ENCODE data around the gene SLC39A3. TPM values are rescaled to one million over a fixed set of nuclear protein-coding genes. Genes with fewer than 3 reads are reported as not detected.

The SLC39A3 gene
- total and polyA plus RNA-seq, 2 experiments from 2014 or later: 33.5 to 47.4 TPM

- TF ChIP-seq, protein P1, sequence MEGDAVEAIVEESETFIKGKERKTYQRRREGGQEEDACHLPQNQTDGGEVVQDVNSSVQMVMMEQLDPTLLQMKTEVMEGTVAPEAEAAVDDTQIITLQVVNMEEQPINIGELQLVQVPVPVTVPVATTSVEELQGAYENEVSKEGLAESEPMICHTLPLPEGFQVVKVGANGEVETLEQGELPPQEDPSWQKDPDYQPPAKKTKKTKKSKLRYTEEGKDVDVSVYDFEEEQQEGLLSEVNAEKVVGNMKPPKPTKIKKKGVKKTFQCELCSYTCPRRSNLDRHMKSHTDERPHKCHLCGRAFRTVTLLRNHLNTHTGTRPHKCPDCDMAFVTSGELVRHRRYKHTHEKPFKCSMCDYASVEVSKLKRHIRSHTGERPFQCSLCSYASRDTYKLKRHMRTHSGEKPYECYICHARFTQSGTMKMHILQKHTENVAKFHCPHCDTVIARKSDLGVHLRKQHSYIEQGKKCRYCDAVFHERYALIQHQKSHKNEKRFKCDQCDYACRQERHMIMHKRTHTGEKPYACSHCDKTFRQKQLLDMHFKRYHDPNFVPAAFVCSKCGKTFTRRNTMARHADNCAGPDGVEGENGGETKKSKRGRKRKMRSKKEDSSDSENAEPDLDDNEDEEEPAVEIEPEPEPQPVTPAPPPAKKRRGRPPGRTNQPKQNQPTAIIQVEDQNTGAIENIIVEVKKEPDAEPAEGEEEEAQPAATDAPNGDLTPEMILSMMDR (conservative IDR thresholded peaks at IDR 0.05; ENCODE audit: low read depth in 2 of 2): no peak
Observed at GRCh38 chr19:2703691-2704216, 36.1 kb downstream of the SLC39A3 start (continued).

DNA sequence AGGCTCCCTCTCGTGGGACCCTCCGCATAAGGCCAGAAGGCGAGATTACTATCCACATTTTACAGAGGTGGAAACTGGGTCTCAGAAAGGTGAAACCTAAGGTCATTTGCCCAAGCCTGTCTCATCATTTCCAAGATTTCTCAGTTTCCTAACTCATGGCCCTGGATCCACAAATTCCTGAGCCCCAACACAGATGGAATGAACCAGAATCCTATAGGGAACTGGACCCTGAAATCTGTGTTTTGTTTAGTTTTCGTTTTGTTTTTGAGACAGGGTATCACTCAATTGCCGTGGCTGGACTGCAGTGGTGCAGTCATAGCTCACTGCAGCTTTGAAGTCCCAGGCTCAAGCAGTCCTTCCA, 36.8 kb downstream of the SLC39A3 start:
- peak overlapping the region; percentile 62; the same call in 1 of the 2 replicates for H3K27ac Mint-ChIP-seq
- no peak for DNase-seq (ENCODE audit: low spot score)
- Histone ChIP-seq H3K9me2 (ENCODE audit: insufficient read depth) (peaks cover 6% of the 10 kb centered on the region; the same call in 1 of the 2 replicates), H2AFZ (peak overlapping the region; percentile 89; the same call in 1 of the 2 replicates), H3K27me3 (ENCODE audit: insufficient read depth) (peaks cover 27% of the 10 kb centered on the region), H3K4me2 (no peak overlapping the region), H3K27ac (ENCODE audit: low read depth) (no peak overlapping the region), H3K36me3 (ENCODE audit: insufficient read depth) (no peaks in the 10 kb centered on the region), H3K4me1 (ENCODE audit: insufficient read depth) (peaks cover 11% of the 10 kb centered on the region), H3K4me3 (peak overlapping the region; percentile 30; the same call in 1 of the 2 replicates), H3F3A (replicated peaks; ENCODE audit: low read depth) (no peaks in the 10 kb centered on the region), H4K20me1 (replicated peaks; ENCODE audit: insufficient read depth) (no peaks in the 10 kb centered on the region; the same call in 1 of the 2 replicates), H3K79me2 (replicated peaks; ENCODE audit: insufficient read depth) (no peaks in the 10 kb centered on the region)
- peaks cover 26% of the 10 kb centered on the region for H3K27me3 Mint-ChIP-seq (ENCODE audit: insufficient read depth, low read depth, poor library complexity)
- H3K9me3 Mint-ChIP-seq: no peaks in the 10 kb centered on the region
- H3K4me3 Mint-ChIP-seq: peak overlapping the region; percentile 59
- no peaks in the 10 kb centered on the region for H3K36me3 Mint-ChIP-seq (ENCODE audit: low read depth)
- H3K4me1 Mint-ChIP-seq: peaks cover 9% of the 10 kb centered on the region
- ATAC-seq: no peak
- TF ChIP-seq ZNF114 (CRISPR knock-in tag; IDR thresholded peaks at IDR 0.05) (no peak), STAT1 (IDR thresholded peaks at IDR 0.05; ENCODE audit: unreplicated experiment) (no peak), POLR2AphosphoS5 (IDR thresholded peaks at IDR 0.05; ENCODE audit: low read depth) (no peak), ZNF462 (CRISPR knock-in tag; IDR thresholded peaks at IDR 0.05) (no peak), JUNB (IDR thresholded peaks at IDR 0.05; ENCODE audit: unreplicated experiment) (no peak), NANOG (IDR thresholded peaks at IDR 0.05; ENCODE audit: borderline replicate concordance) (no peak), EZH2phosphoT487 (IDR thresholded peaks at IDR 0.05; ENCODE audit: unreplicated experiment) (no peak)
- TF ChIP-seq, protein P1 (conservative IDR thresholded peaks at IDR 0.05; ENCODE audit: low read depth in 2 of 2): no peak
- TF ChIP-seq, protein P2, sequence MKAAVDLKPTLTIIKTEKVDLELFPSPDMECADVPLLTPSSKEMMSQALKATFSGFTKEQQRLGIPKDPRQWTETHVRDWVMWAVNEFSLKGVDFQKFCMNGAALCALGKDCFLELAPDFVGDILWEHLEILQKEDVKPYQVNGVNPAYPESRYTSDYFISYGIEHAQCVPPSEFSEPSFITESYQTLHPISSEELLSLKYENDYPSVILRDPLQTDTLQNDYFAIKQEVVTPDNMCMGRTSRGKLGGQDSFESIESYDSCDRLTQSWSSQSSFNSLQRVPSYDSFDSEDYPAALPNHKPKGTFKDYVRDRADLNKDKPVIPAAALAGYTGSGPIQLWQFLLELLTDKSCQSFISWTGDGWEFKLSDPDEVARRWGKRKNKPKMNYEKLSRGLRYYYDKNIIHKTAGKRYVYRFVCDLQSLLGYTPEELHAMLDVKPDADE (IDR thresholded peaks at IDR 0.05): no peak
- TF ChIP-seq, protein P3, sequence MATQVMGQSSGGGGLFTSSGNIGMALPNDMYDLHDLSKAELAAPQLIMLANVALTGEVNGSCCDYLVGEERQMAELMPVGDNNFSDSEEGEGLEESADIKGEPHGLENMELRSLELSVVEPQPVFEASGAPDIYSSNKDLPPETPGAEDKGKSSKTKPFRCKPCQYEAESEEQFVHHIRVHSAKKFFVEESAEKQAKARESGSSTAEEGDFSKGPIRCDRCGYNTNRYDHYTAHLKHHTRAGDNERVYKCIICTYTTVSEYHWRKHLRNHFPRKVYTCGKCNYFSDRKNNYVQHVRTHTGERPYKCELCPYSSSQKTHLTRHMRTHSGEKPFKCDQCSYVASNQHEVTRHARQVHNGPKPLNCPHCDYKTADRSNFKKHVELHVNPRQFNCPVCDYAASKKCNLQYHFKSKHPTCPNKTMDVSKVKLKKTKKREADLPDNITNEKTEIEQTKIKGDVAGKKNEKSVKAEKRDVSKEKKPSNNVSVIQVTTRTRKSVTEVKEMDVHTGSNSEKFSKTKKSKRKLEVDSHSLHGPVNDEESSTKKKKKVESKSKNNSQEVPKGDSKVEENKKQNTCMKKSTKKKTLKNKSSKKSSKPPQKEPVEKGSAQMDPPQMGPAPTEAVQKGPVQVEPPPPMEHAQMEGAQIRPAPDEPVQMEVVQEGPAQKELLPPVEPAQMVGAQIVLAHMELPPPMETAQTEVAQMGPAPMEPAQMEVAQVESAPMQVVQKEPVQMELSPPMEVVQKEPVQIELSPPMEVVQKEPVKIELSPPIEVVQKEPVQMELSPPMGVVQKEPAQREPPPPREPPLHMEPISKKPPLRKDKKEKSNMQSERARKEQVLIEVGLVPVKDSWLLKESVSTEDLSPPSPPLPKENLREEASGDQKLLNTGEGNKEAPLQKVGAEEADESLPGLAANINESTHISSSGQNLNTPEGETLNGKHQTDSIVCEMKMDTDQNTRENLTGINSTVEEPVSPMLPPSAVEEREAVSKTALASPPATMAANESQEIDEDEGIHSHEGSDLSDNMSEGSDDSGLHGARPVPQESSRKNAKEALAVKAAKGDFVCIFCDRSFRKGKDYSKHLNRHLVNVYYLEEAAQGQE (IDR thresholded peaks at IDR 0.05; ENCODE audit: unreplicated experiment): no peak

Measured in GM23338 (cell line).